WTC11 (cell line): ENCODE results near the gene RYR2. TPM values are rescaled to one million over a fixed set of nuclear protein-coding genes. Genes with fewer than 3 reads are reported as not detected.

Source experiments
- ATAC-seq: fragments of 200-7000 bp; cut with Tn5 transposase; 2 replicates; pipeline ENCODE4 v1.10.0; 2021; ENCODE audit warnings: mild to moderate bottlenecking, moderate library complexity
- CTCF ChIA-PET: fragments of 300-600 bp; sonication (Branson Sonifier 250); formaldehyde crosslinking; loops from one replicate; lab custom pipeline; 2021; ENCODE audit warnings: antibody characterized with exemption; lab: Charles Lee
- POLR2A ChIA-PET: fragments of 350-600 bp; sonication (Branson Sonifier 250); formaldehyde crosslinking; loops from one replicate; lab custom pipeline; 2021; ENCODE audit warnings: antibody characterized with exemption; lab: Charles Lee
- DNase-seq: peaks from one replicate; pipeline ENCODE4 v3.0.0; 2021; ENCODE audit warnings: low spot score
- H3K27ac Mint-ChIP-seq: 2 replicates; pipeline ENCODE4 v1.8.0; 2021; ENCODE audit warnings: mixed read lengths
- H3K27me3 Mint-ChIP-seq: 2 replicates; pipeline ENCODE4 v1.8.0; 2021; ENCODE audit warnings: low read depth, mild to moderate bottlenecking, moderate library complexity, mixed read lengths
- H3K36me3 Mint-ChIP-seq: 2 replicates; pipeline ENCODE4 v1.8.0; 2021; ENCODE audit warnings: mixed read lengths
- H3K4me1 Mint-ChIP-seq: 2 replicates; pipeline ENCODE4 v1.8.0; 2022; ENCODE audit warnings: mixed read lengths
- H3K4me3 Mint-ChIP-seq: 2 replicates; pipeline ENCODE4 v1.8.0; 2021; ENCODE audit warnings: mild to moderate bottlenecking, moderate library complexity, mixed read lengths
- H3K9me3 Mint-ChIP-seq: 2 replicates; pipeline ENCODE4 v1.8.0; 2021; ENCODE audit warnings: mixed read lengths
- AFF4 ChIP-seq: sonication (generic); formaldehyde crosslinking; IDR thresholded peaks from 2 replicates; pipeline ENCODE4 v1.8.1; 2023; ENCODE audit warnings: mild to moderate bottlenecking, missing genetic modification reagents, borderline replicate concordance
- ATF1 ChIP-seq: sonication (generic); formaldehyde crosslinking; IDR thresholded peaks from 2 replicates; pipeline ENCODE4 v1.8.1; 2023; ENCODE audit warnings: mild to moderate bottlenecking, moderate library complexity, missing genetic modification reagents
- CTCF ChIP-seq: fragments of 200-600 bp; IDR thresholded peaks from 2 replicates; pipeline ENCODE4 v1.8.0; 2022; ENCODE audit warnings: antibody characterized with exemption
- HMGXB4 ChIP-seq: sonication (generic); formaldehyde crosslinking; IDR thresholded peaks from 2 replicates; pipeline ENCODE4 v1.8.1; 2023; ENCODE audit warnings: mild to moderate bottlenecking, moderate library complexity, missing genetic modification reagents
- MAX ChIP-seq: sonication (generic); formaldehyde crosslinking; IDR thresholded peaks from 2 replicates; pipeline ENCODE4 v1.8.0; 2022; ENCODE audit warnings: mild to moderate bottlenecking, missing genetic modification reagents
- MLX ChIP-seq: sonication (generic); formaldehyde crosslinking; IDR thresholded peaks from 2 replicates; pipeline ENCODE4 v1.8.1; 2023; ENCODE audit warnings: mild to moderate bottlenecking, missing genetic modification reagents, moderate library complexity
- SOX15 ChIP-seq: fragments of 250-450 bp; sonication (Bioruptor Pico); IDR thresholded peaks from 2 replicates; pipeline ENCODE4 v1.9.0; 2021; ENCODE audit warnings: mild to moderate bottlenecking
- ZMAT4 ChIP-seq: fragments of 250-450 bp; sonication (Bioruptor Pico); IDR thresholded peaks from 2 replicates; pipeline ENCODE4 v1.9.0; 2021; ENCODE audit warnings: mild to moderate bottlenecking
- ZNF232 ChIP-seq: sonication (generic); formaldehyde crosslinking; IDR thresholded peaks from 2 replicates; pipeline ENCODE4 v1.8.0; 2022; ENCODE audit warnings: mild to moderate bottlenecking, missing genetic modification reagents
- ZNF416 ChIP-seq: fragments of 250-450 bp; sonication (Bioruptor Pico); IDR thresholded peaks from 2 replicates; pipeline ENCODE4 v1.9.0; 2021; ENCODE audit warnings: mild to moderate bottlenecking, inconsistent platforms
- total RNA-seq: library from RNA; stranded (reverse); gene quantifications from 3 replicates; pipeline ENCODE4 v1.2.3, GENCODE V29; 2021

The RYR2 gene
- total RNA-seq, 1 experiment from 2014 or later: 7.9 TPM

GRCh38 chr1:237812061-237812460 is 770.1 kb downstream of the RYR2 start:
- H3K9me3 Mint-ChIP-seq: no peaks in the 10 kb centered on the region
- no peak for DNase-seq

GRCh38 chr1:237814319-237814924 is 772.4 kb downstream of the RYR2 start:
- Mint-ChIP-seq H3K4me3 (no peak overlapping the region), H3K27me3 (no peaks in the 10 kb centered on the region; the same call in 1 of the 2 replicates), H3K9me3 (no peaks in the 10 kb centered on the region), H3K4me1 (peaks cover 22% of the 10 kb centered on the region), H3K36me3 (peaks cover 9% of the 10 kb centered on the region), H3K27ac (no peak overlapping the region)
- ChIA-PET POLR2A (no interaction called here), CTCF (interaction anchor here (0.6 to 3.2 kb wide), 5 partner anchors 17 to 1105 kb away, joined by 3 to 9 read pairs (median 3); no protein-coding TSS in a partner anchor)
- ATAC-seq (peak; percentile 57), DNase-seq (no peak)
- no peak for TF ChIP-seq AFF4
- peak; percentile 70 for TF ChIP-seq CTCF
- TF ChIP-seq MAX (CRISPR knock-in tag): no peak

More at GRCh38 chr1:237812061-237812460, 770.1 kb downstream of the RYR2 start:
- Mint-ChIP-seq H3K27ac (no peak overlapping the region), H3K27me3 (no peaks in the 10 kb centered on the region; the same call in 1 of the 2 replicates), H3K36me3 (peaks cover 4% of the 10 kb centered on the region; the same call in 1 of the 2 replicates)
- no peak for ATAC-seq
- TF ChIP-seq MLX (CRISPR knock-in tag): no peak
- TF ChIP-seq HMGXB4: no peak
- TF ChIP-seq ZNF232 (CRISPR knock-in tag): no peak
- no peak for TF ChIP-seq ATF1
- TF ChIP-seq ZMAT4 (CRISPR knock-in tag): no peak
- no peak for TF ChIP-seq AFF4
- TF ChIP-seq SOX15 (CRISPR knock-in tag): no peak
- no peak for TF ChIP-seq ZNF416 (CRISPR knock-in tag)
- TF ChIP-seq, all 79 proteins: peak for 0
- POLR2A ChIA-PET: no interaction called here
- Mint-ChIP-seq H3K4me3 (no peak overlapping the region), H3K4me1 (peaks cover 22% of the 10 kb centered on the region)
- CTCF ChIA-PET: interaction anchor here (1.2 kb wide), 1 partner anchor 13 kb away, joined by 9 read pairs; no protein-coding TSS in a partner anchor
